HepG2 (cell line): ENCODE data around the gene SREBF1. TPM values are rescaled to one million over a fixed set of nuclear protein-coding genes. Genes with fewer than 3 reads are reported as not detected.
A peak's percentile ranks its signal among the peaks of the same experiment; 100 is the strongest.

Source experiments
- AGO2 ChIP-seq: fragments of 200-400 bp; formaldehyde crosslinking; optimal IDR thresholded peaks from 2 replicates; pipeline ENCODE3; 2017; ENCODE audit warnings: mild to moderate bottlenecking, low read depth, low read length, moderate library complexity
- CBX2 ChIP-seq, 2 experiments: fragments of 200-600 bp in 1 of 2; sonication (generic); formaldehyde crosslinking in 1 of 2; IDR thresholded peaks; 2 replicates each; pipeline versions ENCODE4 v1.7.0 to v1.8.1; 2018 to 2022; ENCODE audit warnings: low read depth in 2 of 2, low read length in 1 of 2, mild to moderate bottlenecking in 1 of 2, missing genetic modification reagents in 1 of 2
- EED ChIP-seq: sonication (generic); formaldehyde crosslinking; IDR thresholded peaks from 2 replicates; pipeline ENCODE4 v1.5.0; 2020; ENCODE audit warnings: mild to moderate bottlenecking, missing genetic modification reagents
- MBNL3 ChIP-seq: fragments of 250-450 bp; sonication (Bioruptor Pico); conservative IDR thresholded peaks from 2 replicates; pipeline ENCODE4 v1.8.0; 2022; ENCODE audit warnings: mild to moderate bottlenecking, inconsistent platforms
- MYC ChIP-seq: sonication (generic); formaldehyde crosslinking; IDR thresholded peaks from 2 replicates; pipeline ENCODE4 v1.9.0; 2021; ENCODE audit warnings: missing genetic modification reagents, borderline replicate concordance
- NFIC ChIP-seq: IDR thresholded peaks from 2 replicates; pipeline ENCODE4 v1.6.1; 2012; ENCODE audit warnings: mild to moderate bottlenecking, low read length, inconsistent platforms
- NONO ChIP-seq, 2 experiments: fragments of 450-650 bp in 1 of 2; sonication (generic) in 1 of 2; formaldehyde crosslinking in 1 of 2; IDR thresholded peaks in 1 of 2; conservative IDR thresholded peaks in 1 of 2; 2 replicates each; pipeline versions ENCODE4 v1.6.1 to v1.8.0; 2017 to 2022; ENCODE audit warnings: mild to moderate bottlenecking in 1 of 2, missing genetic modification reagents in 1 of 2, moderate library complexity in 1 of 2
- NR2F2 ChIP-seq: IDR thresholded peaks from 2 replicates; pipeline ENCODE4 v1.6.1; 2012; ENCODE audit warnings: low read depth, inconsistent platforms, borderline replicate concordance
- PAX8 ChIP-seq: sonication (generic); formaldehyde crosslinking; IDR thresholded peaks from 2 replicates; pipeline ENCODE4 v1.8.0; 2022; ENCODE audit warnings: mild to moderate bottlenecking, missing genetic modification reagents, borderline replicate concordance
- PHF8 ChIP-seq: sonication (generic); formaldehyde crosslinking; IDR thresholded peaks from 2 replicates; pipeline ENCODE4 v1.5.0; 2020; ENCODE audit warnings: missing genetic modification reagents
- RARA ChIP-seq: IDR thresholded peaks from 2 replicates; pipeline ENCODE4 v1.6.1; 2016; ENCODE audit warnings: missing genetic modification reagents, missing compliant biosample characterization
- SAP130 ChIP-seq: IDR thresholded peaks from 2 replicates; pipeline ENCODE4 v1.6.1; 2016; ENCODE audit warnings: low read depth
- SMYD3 ChIP-seq: sonication (generic); formaldehyde crosslinking; IDR thresholded peaks from 2 replicates; pipeline ENCODE4 v1.8.1; 2023; ENCODE audit warnings: mild to moderate bottlenecking, missing genetic modification reagents
- SOX13 ChIP-seq, 3 experiments: fragments of 450-650 bp in 1 of 3; sonication (generic) in 1 of 3; formaldehyde crosslinking in 1 of 3; IDR thresholded peaks in 2 of 3; conservative IDR thresholded peaks in 1 of 3; 2 replicates each; pipeline versions ENCODE4 v1.5.0 to v1.6.1; 2016 to 2020; ENCODE audit warnings: antibody characterized with exemption in 1 of 3, mild to moderate bottlenecking in 1 of 3, missing compliant biosample characterization in 1 of 3, missing genetic modification reagents in 1 of 3, moderate library complexity in 1 of 3
- SRY ChIP-seq: sonication (generic); formaldehyde crosslinking; IDR thresholded peaks from 2 replicates; pipeline ENCODE4 v1.8.0; 2022; ENCODE audit warnings: mild to moderate bottlenecking, missing genetic modification reagents
- SUZ12 ChIP-seq: fragments of 150-350 bp; IDR thresholded peaks from 2 replicates; pipeline ENCODE4 v1.6.1; 2014; ENCODE audit warnings: low read depth, low read length
- TFE3 ChIP-seq: IDR thresholded peaks from 2 replicates; pipeline ENCODE4 v1.6.1; 2016
- XBP1 ChIP-seq: sonication (generic); formaldehyde crosslinking; IDR thresholded peaks from 2 replicates; pipeline ENCODE4 v1.5.0; 2020; ENCODE audit warnings: missing genetic modification reagents
- ZMYM2 ChIP-seq: sonication (generic); formaldehyde crosslinking; IDR thresholded peaks from 2 replicates; pipeline ENCODE4 v1.8.0; 2022; ENCODE audit warnings: mild to moderate bottlenecking, missing genetic modification reagents
- ZNF280B ChIP-seq: sonication (generic); formaldehyde crosslinking; IDR thresholded peaks from 2 replicates; pipeline ENCODE4 v1.5.0; 2020; ENCODE audit warnings: missing genetic modification reagents, mild to moderate bottlenecking, borderline replicate concordance
- ZNF3 ChIP-seq: IDR thresholded peaks from 2 replicates; pipeline ENCODE4 v1.7.0; 2017; ENCODE audit warnings: inconsistent platforms
- ZNF354B ChIP-seq: sonication (generic); formaldehyde crosslinking; IDR thresholded peaks from 2 replicates; pipeline ENCODE4 v1.8.0; 2022; ENCODE audit warnings: mild to moderate bottlenecking, missing genetic modification reagents
- ZNF629 ChIP-seq: sonication (generic); formaldehyde crosslinking; conservative IDR thresholded peaks from 2 replicates; pipeline ENCODE4 v1.5.0; 2020; ENCODE audit warnings: missing genetic modification reagents
- ZSCAN25 ChIP-seq: sonication (generic); formaldehyde crosslinking; IDR thresholded peaks from 2 replicates; pipeline ENCODE4 v1.8.0; 2022; ENCODE audit warnings: mild to moderate bottlenecking, missing genetic modification reagents
- polyA plus RNA-seq, 8 experiments: library from polyadenylated mRNA; depleted of rRNA in 3 of 8; stranded (reverse) in 7 of 8; unstranded in 1 of 8; fragments of >200 nt; fragmentation: Illumina TruSeq in 4 of 8; extraction: Trizol in 4 of 8; gene quantifications; 2 replicates each; pipeline versions ENCODE4 v1.2.1 to v1.2.3, GENCODE V29; 2011 to 2016; ENCODE audit warnings: low read depth in 4 of 8, missing spikeins in 1 of 8, mixed read lengths in 1 of 8; ENCODE audit not compliant: insufficient read depth in 1 of 8
- total RNA-seq, 5 experiments: library from RNA; depleted of rRNA; stranded (reverse); fragments of >200 nt; fragmentation: Illumina TruSeq; extraction: Trizol; gene quantifications; 2 replicates each; pipeline ENCODE4 v1.2.3, GENCODE V29; 2016; ENCODE audit warnings: low read depth in 1 of 5
- TF ChIP-seq, protein P1 (sequence below): sonication (generic); formaldehyde crosslinking; IDR thresholded peaks from 2 replicates; pipeline ENCODE4 v1.4.0; 2020; ENCODE audit warnings: missing genetic modification reagents, mild to moderate bottlenecking, borderline replicate concordance

The SREBF1 gene
- total and polyA plus RNA-seq, 2 of the 13 experiments (the other 11 are each of a cell fraction or from before 2014, with no cell fraction given): 34.3 to 38.0 TPM

DNA sequence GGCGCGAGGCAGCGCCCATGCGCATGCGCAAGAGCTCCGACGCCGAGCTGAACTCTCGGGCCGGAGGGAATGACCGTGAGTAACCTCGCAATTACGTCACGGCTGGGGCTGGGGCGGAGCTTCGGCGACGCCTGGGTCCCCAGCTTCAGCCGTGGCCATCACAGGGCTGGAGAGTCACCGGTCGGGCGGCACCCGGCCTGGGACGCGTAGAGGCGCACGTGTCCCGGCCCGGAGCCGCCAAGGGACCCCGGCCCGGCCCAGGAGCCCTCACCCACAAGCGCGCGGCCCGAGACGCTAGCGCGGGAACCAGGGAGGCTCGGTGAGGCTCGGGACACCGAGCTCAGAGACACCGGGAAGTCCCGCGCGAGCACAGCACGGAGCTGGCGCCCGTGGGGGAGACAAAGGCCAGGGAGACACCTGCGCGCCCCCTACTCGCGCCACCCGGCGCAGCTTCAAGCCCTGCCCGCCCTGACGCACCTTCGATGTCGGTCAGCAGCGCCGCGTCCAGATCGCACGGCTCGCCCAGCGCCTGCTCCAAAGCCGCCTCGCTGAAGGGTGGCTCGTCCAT, 452 bp downstream of the SREBF1 start (continued):
- no peak for TF ChIP-seq MBNL3
- no peak for TF ChIP-seq ZMYM2
- TF ChIP-seq AGO2: peak; percentile 97
- TF ChIP-seq NFIC: no peak
- no peak for TF ChIP-seq ZSCAN25 (CRISPR knock-in tag)
- no peak for TF ChIP-seq SOX13 (IDR thresholded peaks at IDR 0.05)
- TF ChIP-seq SOX13 (CRISPR knock-in tag; conservative IDR thresholded peaks at IDR 0.05 in 1 of 2, IDR thresholded peaks at IDR 0.05 in 1 of 2): peak in 1 of 2 experiments; percentile 33; a peak in 1 of 4 replicates
- no peak for TF ChIP-seq ZNF629 (CRISPR knock-in tag)
- TF ChIP-seq SMYD3 (CRISPR knock-in tag): 0 out of 2 replicates have a peak, but pooled peaks have one; percentile 72
- TF ChIP-seq, protein P1, sequence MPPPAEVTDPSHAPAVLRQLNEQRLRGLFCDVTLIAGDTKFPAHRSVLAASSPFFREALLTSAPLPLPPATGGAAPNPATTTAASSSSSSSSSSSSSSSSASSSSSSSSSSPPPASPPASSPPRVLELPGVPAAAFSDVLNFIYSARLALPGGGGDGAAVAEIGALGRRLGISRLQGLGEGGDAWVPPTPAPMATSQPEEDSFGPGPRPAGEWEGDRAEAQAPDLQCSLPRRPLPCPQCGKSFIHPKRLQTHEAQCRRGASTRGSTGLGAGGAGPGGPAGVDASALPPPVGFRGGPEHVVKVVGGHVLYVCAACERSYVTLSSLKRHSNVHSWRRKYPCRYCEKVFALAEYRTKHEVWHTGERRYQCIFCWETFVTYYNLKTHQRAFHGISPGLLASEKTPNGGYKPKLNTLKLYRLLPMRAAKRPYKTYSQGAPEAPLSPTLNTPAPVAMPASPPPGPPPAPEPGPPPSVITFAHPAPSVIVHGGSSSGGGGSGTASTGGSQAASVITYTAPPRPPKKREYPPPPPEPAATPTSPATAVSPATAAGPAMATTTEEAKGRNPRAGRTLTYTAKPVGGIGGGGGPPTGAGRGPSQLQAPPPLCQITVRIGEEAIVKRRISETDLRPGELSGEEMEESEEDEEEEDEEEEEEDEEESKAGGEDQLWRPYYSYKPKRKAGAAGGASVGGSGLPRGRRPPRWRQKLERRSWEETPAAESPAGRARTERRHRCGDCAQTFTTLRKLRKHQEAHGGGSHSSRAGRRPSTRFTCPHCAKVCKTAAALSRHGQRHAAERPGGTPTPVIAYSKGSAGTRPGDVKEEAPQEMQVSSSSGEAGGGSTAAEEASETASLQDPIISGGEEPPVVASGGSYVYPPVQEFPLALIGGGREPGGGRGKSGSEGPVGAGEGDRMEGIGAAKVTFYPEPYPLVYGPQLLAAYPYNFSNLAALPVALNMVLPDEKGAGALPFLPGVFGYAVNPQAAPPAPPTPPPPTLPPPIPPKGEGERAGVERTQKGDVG (CRISPR knock-in tag): no peak
- TF ChIP-seq ZNF354B (CRISPR knock-in tag): no peak
- TF ChIP-seq MYC (CRISPR knock-in tag): peak; percentile 98
- no peak; the same call in 1 of the 2 replicates for TF ChIP-seq PAX8 (CRISPR knock-in tag)
- no peak for TF ChIP-seq CBX2 (IDR thresholded peaks at IDR 0.05; ENCODE audit: low read depth, low read length)
- TF ChIP-seq CBX2 (CRISPR knock-in tag; IDR thresholded peaks at IDR 0.05; ENCODE audit: low read depth): no peak
- TF ChIP-seq PHF8 (CRISPR knock-in tag): peak; percentile 79
- no peak for TF ChIP-seq SUZ12
- no peak for TF ChIP-seq ZNF3 (CRISPR knock-in tag)
- peak; percentile 99 for TF ChIP-seq RARA
- TF ChIP-seq XBP1 (CRISPR knock-in tag): 0 out of 2 replicates have a peak, but pooled peaks have one; percentile 77
- peak; percentile 67 for TF ChIP-seq TFE3
- no peak for TF ChIP-seq NONO (IDR thresholded peaks at IDR 0.05)
- TF ChIP-seq NONO (CRISPR knock-in tag; conservative IDR thresholded peaks at IDR 0.05): peak; percentile 85
- peak; percentile 89 for TF ChIP-seq SAP130
- no peak for TF ChIP-seq NR2F2
- peak; percentile 45; the same call in 1 of the 2 replicates for TF ChIP-seq ZNF280B
- peak; percentile 88 for TF ChIP-seq SRY (CRISPR knock-in tag)
- no peak for TF ChIP-seq EED (CRISPR knock-in tag)
